PC-3 (cell line): ENCODE measurements around the gene ZNF385B. TPM values are rescaled to one million over a fixed set of nuclear protein-coding genes. Genes with fewer than 3 reads are reported as not detected.
A peak's percentile ranks its signal among the peaks of the same experiment; 100 is the strongest.

Experiments used
- ATAC-seq: fragments of 200-7000 bp; cut with Tn5 transposase; 2 replicates; pipeline ENCODE4 v1.9.1; 2020; ENCODE audit warnings: mild to moderate bottlenecking, moderate library complexity
- BruUV-seq: library from RNA; stranded (reverse); fragments of 400-500 nt; replicated peaks from 2 replicates; lab custom pipeline; 2021; lab: Mats Ljungman, UMichigan
- CTCF ChIA-PET: fragments of 300-600 bp; sonication (Branson Sonifier 250); formaldehyde crosslinking; loops from one replicate; lab custom pipeline; 2022; ENCODE audit warnings: antibody characterized with exemption; lab: Charles Lee
- POLR2A ChIA-PET: fragments of 300-600 bp; sonication (Branson Sonifier 250); formaldehyde crosslinking; loops from one replicate; lab custom pipeline; 2022; ENCODE audit warnings: antibody characterized with exemption; ENCODE audit not compliant: unreplicated experiment; lab: Charles Lee
- DNase-seq: peaks from one replicate; pipeline ENCODE4 v3.0.0-alpha.2; 2015
- H2AFZ ChIP-seq: fragments of 300-600 bp; sonication (generic); 2 replicates; pipeline ENCODE4 v1.6.0; 2016; ENCODE audit warnings: antibody characterized with exemption, low read length
- H3F3A ChIP-seq: fragments of 300-600 bp; sonication (generic); one replicate; pipeline ENCODE4 v1.6.0; 2017; ENCODE audit warnings: antibody characterized with exemption, low read length, control low read depth, mild to moderate bottlenecking; ENCODE audit not compliant: unreplicated experiment
- H3K27ac ChIP-seq: fragments of 300-600 bp; sonication (generic); 2 replicates; pipeline ENCODE4 v1.5.1; 2016; ENCODE audit warnings: mild to moderate bottlenecking, low read length
- H3K27me3 ChIP-seq: fragments of 300-600 bp; sonication (generic); 2 replicates; pipeline ENCODE4 v1.6.1; 2016; ENCODE audit warnings: low read length, mixed read lengths
- H3K36me3 ChIP-seq: fragments of 300-600 bp; sonication (generic); 2 replicates; pipeline ENCODE4 v1.6.1; 2016; ENCODE audit warnings: low read depth, mixed run types, low read length, mixed read lengths
- H3K4me1 ChIP-seq: fragments of 300-600 bp; sonication (generic); 2 replicates; pipeline ENCODE4 v1.5.1; 2016; ENCODE audit warnings: low read length; ENCODE audit not compliant: insufficient read depth
- H3K4me2 ChIP-seq: fragments of 300-600 bp; sonication (generic); 2 replicates; pipeline ENCODE4 v1.6.0; 2016; ENCODE audit warnings: low read length
- H3K4me3 ChIP-seq: fragments of 300-600 bp; sonication (generic); 2 replicates; pipeline ENCODE4 v1.5.1; 2016; ENCODE audit warnings: mild to moderate bottlenecking, low read length, mixed read lengths
- H3K79me2 ChIP-seq: fragments of 300-600 bp; sonication (generic); 2 replicates; pipeline ENCODE4 v1.6.1; 2017; ENCODE audit warnings: low read length, mixed read lengths
- H3K9ac ChIP-seq: fragments of 300-600 bp; sonication (generic); 2 replicates; pipeline ENCODE4 v1.6.0; 2016; ENCODE audit warnings: mild to moderate bottlenecking, low read length
- H3K9me2 ChIP-seq: fragments of 300-600 bp; sonication (generic); replicated peaks from 2 replicates; pipeline ENCODE4 v1.6.1; 2016; ENCODE audit warnings: mixed run types, low read length, mixed read lengths
- H3K9me3 ChIP-seq: fragments of 300-600 bp; sonication (generic); 2 replicates; pipeline ENCODE4 v1.6.1; 2016; ENCODE audit warnings: low read length, mixed read lengths
- H4K20me1 ChIP-seq: fragments of 300-600 bp; sonication (generic); 2 replicates; pipeline ENCODE4 v1.6.1; 2016; ENCODE audit warnings: low read length, mixed read lengths
- EZH2 ChIP-seq: fragments of 300-600 bp; sonication (generic); IDR thresholded peaks from one replicate; pipeline ENCODE4 v1.6.1; 2017; ENCODE audit warnings: antibody characterized with exemption, mild to moderate bottlenecking, low read length; ENCODE audit not compliant: unreplicated experiment
- EZH2phosphoT487 ChIP-seq: fragments of 300-600 bp; sonication (generic); IDR thresholded peaks from 2 replicates; pipeline ENCODE4 v1.6.1; 2018; ENCODE audit warnings: mild to moderate bottlenecking, antibody characterized with exemption, low read length, borderline replicate concordance
- intact Hi-C: fragments of 100-400 bp; cut with micrococcal nuclease; formaldehyde crosslinking; loops from 2 replicates; pipeline ENCODE4 v1.9.0; 2023
- total RNA-seq: library from RNA; depleted of rRNA; stranded (reverse); fragments of >200 nt; gene quantifications from 2 replicates; pipeline ENCODE4 v1.2.3, GENCODE V29; 2014
- TF ChIP-seq, protein P1 (sequence below): fragments of 300-600 bp; sonication (generic); conservative IDR thresholded peaks from 2 replicates; pipeline ENCODE4 v1.5.1; 2017; ENCODE audit warnings: antibody characterized with exemption, low read depth, mild to moderate bottlenecking, low read length

Gene ZNF385B
- total RNA-seq, 1 experiment from 2014 or later: 2.4 TPM

GRCh38 chr2:179882851-179883806, 21.7 kb upstream of the ZNF385B start:
- CTCF ChIA-PET: no interaction called here
- Histone ChIP-seq H4K20me1 (no peaks in the 10 kb centered on the region), H3K79me2 (no peaks in the 10 kb centered on the region), H3K27me3 (no peaks in the 10 kb centered on the region), H3F3A (no peaks in the 10 kb centered on the region), H3K9me3 (0 out of 2 replicates have a peak, but pooled peaks cover 3% of the 10 kb centered on the region), H3K9me2 (no peaks in the 10 kb centered on the region), H2AFZ (no peak overlapping the region), H3K4me3 (no peak overlapping the region), H3K4me1 (no peaks in the 10 kb centered on the region), H3K4me2 (no peak overlapping the region), H3K36me3 (no peaks in the 10 kb centered on the region), H3K9ac (no peak overlapping the region), H3K27ac (no peak overlapping the region)
- intact Hi-C loops: no loop called here
- no peak for TF ChIP-seq EZH2phosphoT487
- POLR2A ChIA-PET: interaction anchor here (0.6 kb wide), 1 partner anchor 102 kb away, joined by 3 read pairs; no protein-coding TSS in a partner anchor
- no peak for DNase-seq
- ATAC-seq: no peak
- BruUV-seq: no TSS peak

- TF ChIP-seq, protein P1, sequence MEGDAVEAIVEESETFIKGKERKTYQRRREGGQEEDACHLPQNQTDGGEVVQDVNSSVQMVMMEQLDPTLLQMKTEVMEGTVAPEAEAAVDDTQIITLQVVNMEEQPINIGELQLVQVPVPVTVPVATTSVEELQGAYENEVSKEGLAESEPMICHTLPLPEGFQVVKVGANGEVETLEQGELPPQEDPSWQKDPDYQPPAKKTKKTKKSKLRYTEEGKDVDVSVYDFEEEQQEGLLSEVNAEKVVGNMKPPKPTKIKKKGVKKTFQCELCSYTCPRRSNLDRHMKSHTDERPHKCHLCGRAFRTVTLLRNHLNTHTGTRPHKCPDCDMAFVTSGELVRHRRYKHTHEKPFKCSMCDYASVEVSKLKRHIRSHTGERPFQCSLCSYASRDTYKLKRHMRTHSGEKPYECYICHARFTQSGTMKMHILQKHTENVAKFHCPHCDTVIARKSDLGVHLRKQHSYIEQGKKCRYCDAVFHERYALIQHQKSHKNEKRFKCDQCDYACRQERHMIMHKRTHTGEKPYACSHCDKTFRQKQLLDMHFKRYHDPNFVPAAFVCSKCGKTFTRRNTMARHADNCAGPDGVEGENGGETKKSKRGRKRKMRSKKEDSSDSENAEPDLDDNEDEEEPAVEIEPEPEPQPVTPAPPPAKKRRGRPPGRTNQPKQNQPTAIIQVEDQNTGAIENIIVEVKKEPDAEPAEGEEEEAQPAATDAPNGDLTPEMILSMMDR: no peak
- TF ChIP-seq EZH2phosphoT487 (no peak), EZH2 (no peak)
- no peak overlapping the region for H3K4me3 ChIP-seq
- no peaks in the 10 kb centered on the region for H3F3A ChIP-seq
- H3K27ac ChIP-seq: no peak overlapping the region
- POLR2A ChIA-PET: no interaction called here
- H3K27me3 ChIP-seq: no peaks in the 10 kb centered on the region
- CTCF ChIA-PET: no interaction called here
- H3K9ac ChIP-seq: no peak overlapping the region
- H3K9me3 ChIP-seq: no peaks in the 10 kb centered on the region
- no peaks in the 10 kb centered on the region for H3K36me3 ChIP-seq
- no peak overlapping the region for H2AFZ ChIP-seq
- ATAC-seq: peak; percentile 64
- no TSS peak for BruUV-seq
- no peaks in the 10 kb centered on the region for H3K9me2 ChIP-seq
- intact Hi-C loops: no loop called here
- H4K20me1 ChIP-seq: no peaks in the 10 kb centered on the region
- H3K4me1 ChIP-seq: no peaks in the 10 kb centered on the region
- H3K79me2 ChIP-seq: no peaks in the 10 kb centered on the region
- peak; percentile 31 for DNase-seq
- no peak overlapping the region for H3K4me2 ChIP-seq
Measured at GRCh38 chr2:179877601-179878364, 16.4 kb upstream of the ZNF385B start.

GRCh38 chr2:179876266-179876665, 14.9 kb upstream of the ZNF385B start:
- Histone ChIP-seq H3K9ac (no peak overlapping the region), H3K27me3 (no peaks in the 10 kb centered on the region), H3K9me3 (no peaks in the 10 kb centered on the region), H2AFZ (no peak overlapping the region), H3K27ac (no peak overlapping the region), H4K20me1 (no peaks in the 10 kb centered on the region), H3F3A (no peaks in the 10 kb centered on the region), H3K79me2 (no peaks in the 10 kb centered on the region), H3K4me3 (no peak overlapping the region), H3K4me1 (no peaks in the 10 kb centered on the region), H3K36me3 (no peaks in the 10 kb centered on the region), H3K9me2 (no peaks in the 10 kb centered on the region), H3K4me2 (no peak overlapping the region)
- intact Hi-C loops: no loop called here
- ChIA-PET POLR2A (interaction anchor here (0.6 kb wide), 1 partner anchor 1094 kb away, joined by 3 read pairs; no protein-coding TSS in a partner anchor), CTCF (no interaction called here)
- TF ChIP-seq, protein P1: peak; percentile 43; the same call in 1 of the 2 replicates
- TF ChIP-seq EZH2phosphoT487 (no peak), EZH2 (no peak)
- ATAC-seq: peak; percentile 51; the same call in 1 of the 2 replicates
- no peak for DNase-seq
- no TSS peak for BruUV-seq
